NCI-H82 treated with DMSO at 0.1 percent for 48 hours (cell line): ENCODE results near the gene FARS2.

Experiments
- DNase-seq: peaks from one replicate; lab custom pipeline; 2025; ENCODE audit not compliant: unreplicated experiment; lab: John Stamatoyannopoulos, UW

The FARS2 gene

DNA sequence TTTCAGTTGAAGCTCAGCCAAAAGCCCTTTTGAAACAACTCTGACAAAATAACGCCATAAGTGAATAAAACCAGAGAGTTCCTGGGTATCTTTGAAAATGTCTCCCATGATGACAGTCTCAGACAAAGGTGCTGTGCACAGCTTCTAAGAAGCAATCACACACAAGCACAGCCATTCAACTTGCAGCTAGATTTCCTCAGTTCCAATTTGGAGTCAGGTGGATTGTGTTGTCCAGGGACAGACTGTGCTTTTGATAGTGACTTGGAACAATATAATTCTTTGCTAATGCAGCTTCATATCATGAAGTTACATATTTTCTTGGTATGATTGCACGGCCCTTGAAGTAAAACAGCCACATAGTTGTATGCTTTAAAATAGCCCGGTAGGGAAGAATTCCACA, 105.6 kb downstream of the FARS2 start:
- DNase-seq: no peak

GRCh38 chr6:5367510-5367909, 106.2 kb downstream of the FARS2 start:
- DNase-seq: no peak

- DNase-seq: no peak
These were observed 112.1 kb downstream of the FARS2 start for GRCh38 chr6:5373430-5373829.

DNA sequence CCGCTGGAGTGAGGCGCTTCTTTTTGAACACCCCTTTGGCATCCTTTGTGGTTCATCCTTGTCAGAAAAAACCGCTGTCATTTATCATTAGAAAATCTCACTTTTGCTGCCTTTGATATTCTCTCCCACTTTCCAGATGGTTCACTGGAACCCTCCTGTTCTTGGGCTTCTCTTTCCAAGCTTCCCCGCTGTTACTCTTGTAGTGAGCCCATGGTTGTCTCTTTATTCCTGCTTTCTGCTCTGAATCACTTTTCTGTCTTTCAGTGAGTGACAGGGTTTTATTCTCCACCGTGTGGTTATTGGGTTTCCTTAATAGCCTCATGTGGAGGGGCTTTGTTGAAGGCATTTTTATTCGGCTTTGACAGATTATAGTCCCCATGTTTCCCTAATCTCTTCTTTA, 117.0 kb downstream of the FARS2 start:
- DNase-seq: no peak

- peak; percentile 18 for DNase-seq
These were observed 118.4 kb downstream of the FARS2 start for GRCh38 chr6:5379647-5380242.

DNA sequence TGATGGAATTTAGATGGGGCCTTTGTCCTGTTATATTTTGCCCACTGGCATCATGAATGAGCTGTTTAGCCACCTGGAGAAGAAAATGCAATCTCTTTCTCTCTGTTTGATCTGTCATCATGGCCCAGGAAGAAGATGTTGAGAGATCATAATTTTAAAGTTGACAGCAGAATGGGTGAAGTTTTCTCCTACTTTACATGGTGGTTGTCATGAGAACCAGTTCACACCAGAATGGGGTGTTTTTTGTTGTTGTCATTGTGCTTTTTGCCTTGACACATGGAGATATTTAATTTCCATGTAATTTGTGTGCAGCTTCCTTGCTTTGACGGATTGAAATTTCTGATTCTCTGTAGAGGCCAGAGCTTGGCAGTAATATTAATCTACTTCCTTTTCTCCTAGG, 122.5 kb downstream of the FARS2 start:
- no peak for DNase-seq

- no peak for DNase-seq
These were observed 123.0 kb downstream of the FARS2 start for GRCh38 chr6:5384276-5384675.

GRCh38 chr6:5388326-5388725, 127.0 kb downstream of the FARS2 start:
- DNase-seq: no peak

DNA sequence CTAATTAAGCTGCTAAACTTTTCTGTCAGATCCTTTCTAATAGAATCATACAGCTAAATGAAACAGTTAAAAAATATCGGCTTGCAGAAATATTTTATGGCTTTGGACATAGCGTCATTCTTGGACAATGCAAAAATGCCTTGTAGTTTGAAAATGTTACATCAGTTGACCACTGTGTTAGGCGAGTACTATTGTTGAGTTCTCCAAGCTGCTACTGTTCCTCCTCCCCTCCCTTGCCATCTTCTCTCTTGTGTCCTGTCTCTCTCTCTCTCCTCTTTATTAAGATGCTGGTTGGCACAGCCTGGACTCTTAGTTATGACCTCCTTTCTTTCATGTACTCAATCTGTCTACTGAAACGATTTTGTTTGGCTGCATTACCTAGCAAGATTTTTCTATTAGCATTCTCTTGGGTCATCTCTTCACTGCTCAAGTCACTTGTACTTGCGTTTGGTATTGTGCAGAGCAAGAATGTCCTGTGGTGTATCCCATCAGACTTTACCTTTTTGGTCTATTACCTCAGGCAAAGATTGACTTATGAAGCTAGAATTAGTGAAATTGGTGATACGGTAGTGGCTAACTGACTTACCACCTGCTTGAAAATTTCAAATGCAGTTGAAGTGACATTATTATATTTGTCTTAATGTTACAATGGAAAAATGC, 127.9 kb downstream of the FARS2 start:
- no peak for DNase-seq

GRCh38 chr6:5390177-5390576, 128.9 kb downstream of the FARS2 start:
- DNase-seq: no peak

- no peak for DNase-seq
These were observed 133.0 kb downstream of the FARS2 start for GRCh38 chr6:5394280-5394679.

DNA sequence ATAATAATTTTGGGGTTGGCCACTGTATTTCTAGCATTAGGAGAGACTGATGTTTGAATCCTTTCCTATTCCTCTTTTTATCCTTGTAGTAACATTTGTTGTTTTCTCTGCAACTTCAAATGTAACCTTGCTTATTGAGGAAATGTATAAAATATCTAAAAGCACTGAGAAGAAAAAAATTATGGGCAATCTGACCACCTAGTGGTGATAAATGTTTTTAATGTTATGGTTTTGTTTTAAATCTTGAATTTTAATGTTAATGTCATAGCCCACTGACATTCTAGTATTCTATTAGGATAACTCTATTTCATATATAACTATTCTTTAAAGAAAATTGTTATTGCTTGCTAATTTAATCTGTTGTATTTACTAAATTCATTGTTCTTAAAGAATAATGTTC, 134.4 kb downstream of the FARS2 start:
- no peak for DNase-seq

- peak; percentile 45 for DNase-seq
These were observed 137.2 kb downstream of the FARS2 start for GRCh38 chr6:5398530-5398929.

- no peak for DNase-seq
These were observed 138.1 kb downstream of the FARS2 start for GRCh38 chr6:5399391-5399790.

GRCh38 chr6:5401845-5402738, 140.8 kb downstream of the FARS2 start:
- peak; percentile 37 for DNase-seq

DNA sequence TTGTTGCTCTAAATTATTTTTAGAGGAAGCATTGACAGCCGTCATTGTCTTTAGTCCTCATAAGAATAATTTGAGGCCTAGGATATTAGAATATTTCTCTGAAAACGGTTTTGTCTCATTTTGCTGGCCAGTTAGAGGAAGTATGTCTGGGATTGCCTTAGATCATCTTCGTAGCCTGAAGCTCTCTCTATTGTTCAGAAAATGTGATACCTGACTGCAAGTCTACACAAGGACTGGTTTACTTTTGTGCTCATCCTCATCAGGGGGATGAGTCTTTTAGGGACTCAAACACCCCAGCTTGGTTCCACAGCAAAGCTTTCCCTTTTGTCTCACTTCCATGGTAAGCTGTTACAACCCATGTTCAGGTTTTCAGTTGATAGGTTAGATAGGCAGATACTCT, 141.8 kb downstream of the FARS2 start:
- no peak for DNase-seq

DNA sequence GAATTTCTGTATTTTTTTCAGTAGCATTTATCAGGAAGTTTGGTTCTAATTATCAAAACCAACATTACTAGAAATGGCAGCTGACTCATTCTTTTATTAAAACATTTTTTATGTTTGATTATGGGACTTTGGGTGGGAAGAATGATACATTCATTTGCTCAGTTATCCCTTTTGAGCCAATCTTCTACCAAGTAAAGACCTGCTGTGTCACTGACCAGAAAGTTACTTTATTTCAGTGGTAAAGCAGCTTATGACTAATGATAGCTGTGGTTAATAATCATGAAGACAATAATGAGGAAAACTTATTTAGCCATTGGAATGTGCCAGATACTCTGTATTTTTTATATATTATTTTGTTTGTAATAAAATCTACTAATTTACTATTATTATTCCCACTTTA, 142.3 kb downstream of the FARS2 start:
- DNase-seq: no peak

GRCh38 chr6:5405976-5406375, 144.7 kb downstream of the FARS2 start:
- no peak for DNase-seq

- no peak for DNase-seq
These were observed 150.1 kb downstream of the FARS2 start for GRCh38 chr6:5411414-5411813.

GRCh38 chr6:5412017-5412416, 150.7 kb downstream of the FARS2 start:
- no peak for DNase-seq

DNA sequence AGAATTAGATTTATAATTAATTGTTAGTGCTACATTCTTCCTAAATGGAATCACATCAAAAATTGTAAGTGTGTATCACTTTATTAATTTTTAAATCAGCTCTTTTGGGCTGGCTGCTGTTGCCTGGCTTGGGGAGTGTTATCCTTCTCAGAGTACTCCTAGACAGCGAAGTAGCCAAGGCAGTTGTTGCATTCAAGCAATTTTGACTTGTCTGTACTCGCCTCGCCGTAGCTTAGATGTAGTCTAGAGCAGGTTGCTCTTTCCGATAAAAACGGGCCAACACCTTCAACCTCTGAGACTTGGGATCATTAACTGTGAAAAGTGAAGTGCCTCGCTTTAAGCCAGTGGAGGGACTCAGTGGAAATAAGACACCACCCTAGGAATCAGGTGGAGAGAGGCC, 151.3 kb downstream of the FARS2 start:
- DNase-seq: no peak

DNA sequence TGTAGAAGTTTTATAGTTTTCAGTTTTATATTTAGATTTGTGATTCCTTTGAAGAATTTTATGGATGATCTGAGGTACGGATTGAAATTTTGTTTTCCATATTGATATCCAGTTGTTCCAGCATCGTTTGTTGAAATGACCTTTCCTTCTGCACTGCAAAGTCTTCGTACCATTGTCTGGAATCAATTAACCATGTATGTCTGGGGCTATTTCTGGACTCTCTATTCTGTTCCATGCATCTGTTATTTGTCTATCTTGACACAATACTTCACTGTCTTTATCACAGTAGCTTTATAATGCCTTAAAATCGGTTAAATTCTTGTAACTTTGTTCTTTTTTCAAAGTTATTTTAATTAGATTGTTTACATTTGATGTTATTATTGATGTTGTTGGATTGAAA, 154.9 kb downstream of the FARS2 start:
- no peak for DNase-seq
